Measurements from ENCODE around the gene AP2B1. TPM values are rescaled to one million over a fixed set of nuclear protein-coding genes. Genes with fewer than 3 reads are reported as not detected.

The AP2B1 gene
- total and polyA plus RNA-seq, 9 of the 15 experiments (the other 6 are each of a cell fraction or from before 2014, with no cell fraction given), result 60.1 to 287 (median 105) TPM

- no peak; the same call in 1 of the 2 replicates for TF ChIP-seq ZNF609 (CRISPR knock-in tag; IDR thresholded peaks at IDR 0.05; ENCODE audit: borderline replicate concordance)
- peak; percentile 58; the same call in 1 of the 2 replicates for TF ChIP-seq SP1 (CRISPR knock-in tag; IDR thresholded peaks at IDR 0.05)
- TF ChIP-seq ZNF3 (CRISPR knock-in tag; IDR thresholded peaks at IDR 0.05), result no peak
- TF ChIP-seq YBX1 (IDR thresholded peaks at IDR 0.05), result no peak
- 0 out of 2 replicates have a peak, but pooled peaks have one; percentile 53 for TF ChIP-seq ZBTB9 (CRISPR knock-in tag; IDR thresholded peaks at IDR 0.05)
- no peak for TF ChIP-seq E2F5 (CRISPR knock-in tag; IDR thresholded peaks at IDR 0.05)
- TF ChIP-seq ATF3 (IDR thresholded peaks at IDR 0.05), result no peak
- TF ChIP-seq ATF3 (CRISPR knock-in tag; conservative IDR thresholded peaks at IDR 0.05), result no peak
- peak; percentile 65 for TF ChIP-seq BHLHE40 (IDR thresholded peaks at IDR 0.05; ENCODE audit: low read length)
- no peak for TF ChIP-seq TSC22D4 (tag; IDR thresholded peaks at IDR 0.05)
- TF ChIP-seq POLR2AphosphoS2 (IDR thresholded peaks at IDR 0.05; ENCODE audit: low read length), result no peak
- no peak for TF ChIP-seq RFX7 (CRISPR knock-in tag; IDR thresholded peaks at IDR 0.05)
- no peak for TF ChIP-seq ZNF639 (CRISPR knock-in tag; conservative IDR thresholded peaks at IDR 0.05 in 1 of 2, IDR thresholded peaks at IDR 0.05 in 1 of 2)
- TF ChIP-seq CBFA2T3 (IDR thresholded peaks at IDR 0.05), result no peak
- no peak for TF ChIP-seq LEF1 (IDR thresholded peaks at IDR 0.05)
- TF ChIP-seq GABPA (tag; conservative IDR thresholded peaks at IDR 0.05; ENCODE audit: low read depth), result 0 out of 2 replicates have a peak, but pooled peaks have one; percentile 32
- TF ChIP-seq RAD51 (IDR thresholded peaks at IDR 0.05; ENCODE audit: borderline replicate concordance, low read depth), result no peak
- no peak for TF ChIP-seq ZNF584 (CRISPR knock-in tag; IDR thresholded peaks at IDR 0.05; ENCODE audit: low read depth)
Measured at GRCh38 chr17:35764123-35764991, 177.2 kb downstream of the AP2B1 start (continued).

Data from K562 (cell line).